ENCODE data around the gene ECHDC1.

ECHDC1 gene

DNA sequence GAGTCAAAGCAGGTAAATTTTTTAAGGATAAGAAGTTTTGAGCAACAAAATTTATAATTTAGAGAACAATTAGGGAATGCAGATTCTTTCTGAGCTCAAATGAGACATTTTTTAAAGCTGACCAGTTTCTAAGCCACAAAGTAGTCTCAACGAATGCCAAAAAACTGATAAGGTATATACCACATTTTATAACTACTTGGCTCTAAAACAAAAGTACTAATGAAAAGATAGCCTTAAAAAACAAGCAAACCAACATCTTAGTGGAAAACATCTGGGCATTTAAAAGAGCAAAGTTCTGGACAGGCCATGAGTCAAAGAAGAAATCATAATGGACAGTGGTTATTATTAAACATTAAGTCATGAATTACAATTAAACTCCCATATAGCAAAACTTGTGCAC lies 99.9 kb downstream of the ECHDC1 start:
- no peak overlapping the region for H3K27ac ChIP-seq
- H3K27me3 ChIP-seq (replicated peaks) = no peaks in the 10 kb centered on the region
- no peaks in the 10 kb centered on the region for H3K36me3 ChIP-seq (replicated peaks)
- no peak for DNase-seq
- in situ Hi-C loops (cut with HindIII; ENCODE audit: low pct_ligation_motif_present, low sequenced_read_pairs) = no loop called here
- TF ChIP-seq, protein P1, sequence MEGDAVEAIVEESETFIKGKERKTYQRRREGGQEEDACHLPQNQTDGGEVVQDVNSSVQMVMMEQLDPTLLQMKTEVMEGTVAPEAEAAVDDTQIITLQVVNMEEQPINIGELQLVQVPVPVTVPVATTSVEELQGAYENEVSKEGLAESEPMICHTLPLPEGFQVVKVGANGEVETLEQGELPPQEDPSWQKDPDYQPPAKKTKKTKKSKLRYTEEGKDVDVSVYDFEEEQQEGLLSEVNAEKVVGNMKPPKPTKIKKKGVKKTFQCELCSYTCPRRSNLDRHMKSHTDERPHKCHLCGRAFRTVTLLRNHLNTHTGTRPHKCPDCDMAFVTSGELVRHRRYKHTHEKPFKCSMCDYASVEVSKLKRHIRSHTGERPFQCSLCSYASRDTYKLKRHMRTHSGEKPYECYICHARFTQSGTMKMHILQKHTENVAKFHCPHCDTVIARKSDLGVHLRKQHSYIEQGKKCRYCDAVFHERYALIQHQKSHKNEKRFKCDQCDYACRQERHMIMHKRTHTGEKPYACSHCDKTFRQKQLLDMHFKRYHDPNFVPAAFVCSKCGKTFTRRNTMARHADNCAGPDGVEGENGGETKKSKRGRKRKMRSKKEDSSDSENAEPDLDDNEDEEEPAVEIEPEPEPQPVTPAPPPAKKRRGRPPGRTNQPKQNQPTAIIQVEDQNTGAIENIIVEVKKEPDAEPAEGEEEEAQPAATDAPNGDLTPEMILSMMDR (IDR thresholded peaks at IDR 0.05; ENCODE audit: low read depth, low read length, missing control alignments) = no peak
- H3K4me3 ChIP-seq (ENCODE audit: low read depth, low read length) = no peak overlapping the region
